HG02588 (cell line): ENCODE results near the gene RUNX3.

Experiments used
- ATAC-seq: cut with Tn5 transposase; IDR thresholded peaks from one replicate; pipeline ENCODE4 v1.9.1; 2021; ENCODE audit warnings: mild to moderate bottlenecking, moderate library complexity; ENCODE audit not compliant: unreplicated experiment

Gene RUNX3

GRCh38 chr1:24931146-24931467 lies 1.0 kb upstream of the RUNX3 start:
- no peak for ATAC-seq

- peak; percentile 14 for ATAC-seq
Observed at GRCh38 chr1:24929398-24930259, 447 bp downstream of the RUNX3 start.

GRCh38 chr1:24928689-24929397 lies 1.2 kb downstream of the RUNX3 start:
- no peak for ATAC-seq

- no peak for ATAC-seq
Observed at GRCh38 chr1:24927988-24928688, 1.9 kb downstream of the RUNX3 start.

- no peak for ATAC-seq
Observed at GRCh38 chr1:24927473-24927872, 2.6 kb downstream of the RUNX3 start.

- no peak for ATAC-seq
Observed at GRCh38 chr1:24926563-24927249, 3.4 kb downstream of the RUNX3 start.

GRCh38 chr1:24925963-24926362 lies 4.1 kb downstream of the RUNX3 start:
- ATAC-seq = no peak

GRCh38 chr1:24925082-24925779 lies 4.8 kb downstream of the RUNX3 start:
- ATAC-seq = no peak

- no peak for ATAC-seq
Observed at GRCh38 chr1:24923485-24924113, 6.5 kb downstream of the RUNX3 start.

- no peak for ATAC-seq
Observed at GRCh38 chr1:24921938-24922662, 8.0 kb downstream of the RUNX3 start.

GRCh38 chr1:24921412-24921811 lies 8.7 kb downstream of the RUNX3 start:
- ATAC-seq = no peak

- no peak for ATAC-seq
Observed at GRCh38 chr1:24920533-24920925, 9.5 kb downstream of the RUNX3 start.

- no peak for ATAC-seq
Observed at GRCh38 chr1:24919791-24920532, 10.1 kb downstream of the RUNX3 start.

GRCh38 chr1:24918995-24919605 lies 11.0 kb downstream of the RUNX3 start:
- no peak for ATAC-seq

- ATAC-seq = no peak
Observed at GRCh38 chr1:24918370-24918769, 11.7 kb downstream of the RUNX3 start.

GRCh38 chr1:24917327-24918074 lies 12.6 kb downstream of the RUNX3 start:
- ATAC-seq = no peak

GRCh38 chr1:24915816-24916602 lies 14.1 kb downstream of the RUNX3 start:
- ATAC-seq = no peak
